K562 (cell line): Measurements from ENCODE around the gene CATSPER3.

Experiments
- ATF6 ChIP-seq: sonication (generic); formaldehyde crosslinking; IDR thresholded peaks from 2 replicates; pipeline ENCODE4 v1.4.0; 2020; ENCODE audit warnings: mild to moderate bottlenecking, missing genetic modification reagents
- CREM ChIP-seq: IDR thresholded peaks from 2 replicates; pipeline ENCODE4 v1.6.1; 2014; ENCODE audit warnings: antibody characterized with exemption, low read depth
- CTCF ChIP-seq, 3 experiments: IDR thresholded peaks in 2 of 3; conservative IDR thresholded peaks in 1 of 3; 2 replicates each; pipeline ENCODE4 v1.5.1; 2011 to 2012; ENCODE audit warnings: low read length in 3 of 3, mild to moderate bottlenecking in 3 of 3, control low read depth in 2 of 3, improper control_type of control experiment in 1 of 3, inconsistent platforms in 1 of 3, low read depth in 1 of 3, mixed read lengths in 1 of 3, moderate library complexity in 1 of 3; ENCODE audit not compliant: insufficient read depth in 2 of 3
- ETV6 ChIP-seq, 3 experiments: fragments of 150-350 bp in 1 of 3; sonication (generic) in 1 of 3; formaldehyde crosslinking in 1 of 3; IDR thresholded peaks; 2 replicates each; pipeline versions ENCODE4 v1.6.1 to v1.8.0; 2014 to 2022; ENCODE audit warnings: borderline replicate concordance in 2 of 3, low read depth in 2 of 3, antibody characterized with exemption in 1 of 3, low read length in 1 of 3, mild to moderate bottlenecking in 1 of 3, missing genetic modification reagents in 1 of 3
- FOXA3 ChIP-seq, 2 experiments: fragments of 450-650 bp in 1 of 2; sonication (generic) in 1 of 2; formaldehyde crosslinking; IDR thresholded peaks in 1 of 2; conservative IDR thresholded peaks in 1 of 2; 2 replicates each; pipeline versions ENCODE4 v1.4.0 to v1.8.0; 2020 to 2022; ENCODE audit warnings: mild to moderate bottlenecking in 2 of 2, missing genetic modification reagents in 1 of 2
- MAFK ChIP-seq: IDR thresholded peaks from 2 replicates; pipeline ENCODE4 v1.6.1; 2011; ENCODE audit warnings: low read length, improper control_type of control experiment
- MTA3 ChIP-seq: fragments of 450-650 bp; formaldehyde crosslinking; IDR thresholded peaks from 2 replicates; pipeline ENCODE4 v1.6.1; 2017; ENCODE audit warnings: mild to moderate bottlenecking, borderline replicate concordance
- NFE2L1 ChIP-seq: fragments of 450-650 bp; IDR thresholded peaks from 2 replicates; pipeline ENCODE4 v1.6.1; 2016; ENCODE audit warnings: missing genetic modification characterization, low read depth, mild to moderate bottlenecking, missing compliant biosample characterization, moderate library complexity, borderline replicate concordance
- NR1H2 ChIP-seq: sonication (generic); formaldehyde crosslinking; IDR thresholded peaks from 2 replicates; pipeline ENCODE4 v1.4.0; 2020; ENCODE audit warnings: mild to moderate bottlenecking, missing genetic modification reagents
- RREB1 ChIP-seq: fragments of 250-450 bp; sonication (Bioruptor Pico); IDR thresholded peaks from 2 replicates; pipeline ENCODE4 v1.4.0; 2020
- TSHZ1 ChIP-seq: fragments of 250-450 bp; sonication (Bioruptor Pico); IDR thresholded peaks from 2 replicates; pipeline ENCODE4 v1.4.0; 2020; ENCODE audit warnings: mild to moderate bottlenecking, moderate library complexity
- ZNF586 ChIP-seq: fragments of 450-650 bp; formaldehyde crosslinking; conservative IDR thresholded peaks from 2 replicates; pipeline ENCODE4 v1.4.0; 2020; ENCODE audit warnings: mild to moderate bottlenecking, moderate library complexity

- TF ChIP-seq RREB1 (CRISPR knock-in tag) (no peak), NFE2L1 (tag) (no peak), ATF6 (CRISPR knock-in tag) (no peak), MAFK (no peak), MTA3 (no peak), ZNF586 (CRISPR knock-in tag) (no peak), TSHZ1 (CRISPR knock-in tag) (no peak), CTCF (IDR thresholded peaks at IDR 0.05 in 2 of 3, conservative IDR thresholded peaks at IDR 0.05 in 1 of 3; ENCODE audit: insufficient read depth in 2 of 3, low read depth in 1 of 3, low read length in 3 of 3) (no peak), CREM (no peak), ETV6 (IDR thresholded peaks at IDR 0.05; ENCODE audit: borderline replicate concordance in 1 of 2, low read depth in 2 of 2, low read length in 1 of 2) (no peak), ETV6 (CRISPR knock-in tag; IDR thresholded peaks at IDR 0.05; ENCODE audit: borderline replicate concordance) (no peak), NR1H2 (CRISPR knock-in tag) (no peak), FOXA3 (CRISPR knock-in tag; conservative IDR thresholded peaks at IDR 0.05 in 1 of 2, IDR thresholded peaks at IDR 0.05 in 1 of 2) (no peak)
Observed at GRCh38 chr5:135041145-135041587, 73.5 kb downstream of the CATSPER3 start.
